GM21381 (cell line): ENCODE data around the gene PLXNB1.
"Not testable (repeated sequence)": the region's sequence is repeated elsewhere in the genome, so short reads cannot be mapped to it uniquely, and the experiment has no call there.

ENCODE experiments used
- ATAC-seq: cut with Tn5 transposase; IDR thresholded peaks from one replicate; pipeline ENCODE4 v1.9.1; 2021; ENCODE audit warnings: mild to moderate bottlenecking, moderate library complexity; ENCODE audit not compliant: unreplicated experiment

Gene PLXNB1

GRCh38 chr3:48464713-48465221, 34.9 kb upstream of the PLXNB1 start:
- ATAC-seq: no peak

- no peak for ATAC-seq
Measured at GRCh38 chr3:48463703-48464102, 33.8 kb upstream of the PLXNB1 start.

DNA sequence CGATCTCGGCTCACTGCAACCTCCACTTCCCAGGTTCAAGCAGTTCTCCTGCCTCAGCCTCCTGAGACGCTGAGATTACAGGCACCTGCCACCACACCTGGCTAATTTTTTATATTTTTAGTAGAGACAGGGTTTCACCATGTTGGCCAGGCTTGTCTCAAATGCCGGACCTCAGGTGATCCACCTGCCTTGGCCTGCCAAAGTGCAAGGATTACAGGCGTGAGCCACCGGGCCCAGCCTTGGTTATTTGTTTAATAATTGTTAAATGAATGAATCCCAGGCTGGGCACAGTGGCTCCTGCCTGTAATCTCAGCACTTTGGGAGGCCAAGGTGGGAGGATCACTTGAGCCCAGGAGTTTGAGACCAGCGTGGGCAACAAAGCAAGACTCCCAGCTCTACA, 31.9 kb upstream of the PLXNB1 start:
- not testable (repeated sequence) for ATAC-seq

DNA sequence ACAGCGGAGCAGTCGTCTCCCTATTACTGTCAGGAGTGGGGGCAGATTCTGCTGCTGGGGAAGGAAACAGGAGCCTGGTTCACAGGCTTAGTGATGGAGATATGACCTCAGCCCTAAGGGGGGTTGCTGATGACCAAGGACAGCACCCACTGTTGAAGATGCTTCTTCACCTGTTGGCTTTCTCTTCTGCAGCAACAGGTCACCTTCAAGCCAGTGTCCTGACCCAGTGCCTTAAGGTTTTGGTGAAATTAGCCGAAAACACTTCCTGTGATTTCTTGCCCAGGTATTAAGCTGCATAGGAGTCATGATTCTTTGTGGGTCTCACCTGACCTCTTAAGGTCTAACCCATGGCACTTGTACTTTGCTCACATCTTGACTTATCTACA, 30.6 kb upstream of the PLXNB1 start:
- ATAC-seq: no peak

- no peak for ATAC-seq
Measured at GRCh38 chr3:48459773-48460516, 30.1 kb upstream of the PLXNB1 start.

- no peak for ATAC-seq
Measured at GRCh38 chr3:48459331-48459730, 29.4 kb upstream of the PLXNB1 start.

GRCh38 chr3:48456456-48456855, 26.6 kb upstream of the PLXNB1 start:
- ATAC-seq: no peak

GRCh38 chr3:48451270-48451669, 21.4 kb upstream of the PLXNB1 start:
- no peak for ATAC-seq

DNA sequence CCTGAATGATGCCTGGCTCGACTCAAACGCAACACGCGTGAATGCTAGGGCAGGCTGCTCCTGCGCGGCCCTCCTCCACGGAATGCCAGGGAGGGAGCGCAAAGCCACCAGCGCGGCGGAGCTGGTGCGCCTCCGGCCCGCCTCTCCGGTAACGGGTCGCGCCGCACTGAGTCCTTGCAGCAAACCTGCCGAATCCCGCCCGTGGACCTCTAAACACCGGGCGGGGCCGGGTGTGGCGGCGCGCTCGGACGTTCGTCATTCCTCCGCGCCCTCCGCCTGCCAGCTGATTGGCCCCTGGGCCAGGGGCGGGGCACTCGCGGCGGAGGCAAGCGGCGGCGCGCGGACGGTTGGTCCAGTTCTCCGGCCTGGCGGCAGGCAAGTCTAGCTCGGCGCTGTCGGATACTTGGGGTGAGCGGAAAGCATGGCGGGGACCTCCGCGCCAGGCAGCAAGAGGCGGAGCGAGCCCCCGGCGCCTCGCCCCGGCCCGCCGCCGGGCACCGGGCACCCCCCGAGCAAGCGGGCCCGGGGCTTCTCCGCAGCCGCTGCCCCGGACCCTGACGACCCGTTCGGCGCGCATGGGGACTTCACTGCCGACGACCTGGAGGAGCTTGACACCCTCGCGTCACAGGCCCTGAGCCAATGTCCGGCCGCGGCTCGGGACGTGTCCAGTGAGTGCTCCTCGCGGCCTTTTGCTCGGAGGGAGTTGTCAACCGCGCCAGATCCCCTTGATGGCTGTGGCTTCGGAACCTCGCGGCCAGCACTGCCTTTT, 16.7 kb upstream of the PLXNB1 start, which contains the start of gene ATRIP:
ATRIP (plus strand) TSS at position 313 of the 769 bp plus-strand sequence; CDS start at position 422, 109 bp downstream.
- ATAC-seq: peak; percentile 84

DNA sequence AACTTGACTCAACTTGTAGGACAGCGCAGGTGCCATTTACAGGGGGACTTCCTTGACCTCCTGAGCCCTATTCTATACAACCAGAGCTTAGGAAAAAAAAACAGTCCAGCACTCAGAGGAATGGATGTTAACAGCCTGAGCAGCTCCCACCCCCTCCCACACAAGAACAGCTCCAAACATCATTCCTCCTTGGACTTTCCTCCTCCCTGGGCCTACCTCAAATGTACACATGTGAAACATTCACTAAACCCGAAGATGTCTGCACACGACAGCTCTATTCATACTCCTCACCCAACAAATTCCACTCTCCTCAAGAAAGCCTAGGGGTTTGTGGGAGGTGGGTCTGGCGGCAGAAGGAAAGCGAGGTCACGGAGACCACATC, 16.1 kb upstream of the PLXNB1 start:
- no peak for ATAC-seq

DNA sequence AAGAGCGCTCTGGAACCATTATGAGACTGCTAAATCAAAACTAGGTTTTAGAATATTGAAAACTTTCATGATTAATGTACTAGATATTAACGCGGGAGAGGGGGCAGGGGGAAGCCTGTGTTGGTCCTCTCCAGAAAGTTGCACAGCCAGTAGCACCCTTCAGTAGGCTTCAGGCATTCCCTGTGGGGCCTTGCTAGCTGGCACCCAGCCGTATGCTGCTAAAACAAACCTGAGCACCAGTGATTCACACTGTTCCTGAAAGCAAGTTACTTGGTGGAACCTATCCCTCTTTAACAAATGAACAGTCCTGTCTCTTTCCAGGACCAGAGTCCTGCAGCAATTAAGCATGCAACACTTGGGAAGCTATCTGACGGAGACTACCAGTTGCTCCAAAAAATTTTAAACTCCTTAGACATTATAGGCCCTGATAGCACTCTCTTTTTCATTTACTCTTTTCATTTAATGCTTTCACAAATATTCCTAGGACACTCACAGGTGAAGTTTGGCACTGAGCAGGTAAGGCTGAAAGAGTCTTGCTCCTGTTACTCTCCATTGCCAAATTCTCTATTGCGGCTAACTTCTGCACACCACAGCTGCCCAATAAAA, 15.5 kb upstream of the PLXNB1 start:
- no peak for ATAC-seq

- ATAC-seq: no peak
Measured at GRCh38 chr3:48441940-48442339, 12.1 kb upstream of the PLXNB1 start.

DNA sequence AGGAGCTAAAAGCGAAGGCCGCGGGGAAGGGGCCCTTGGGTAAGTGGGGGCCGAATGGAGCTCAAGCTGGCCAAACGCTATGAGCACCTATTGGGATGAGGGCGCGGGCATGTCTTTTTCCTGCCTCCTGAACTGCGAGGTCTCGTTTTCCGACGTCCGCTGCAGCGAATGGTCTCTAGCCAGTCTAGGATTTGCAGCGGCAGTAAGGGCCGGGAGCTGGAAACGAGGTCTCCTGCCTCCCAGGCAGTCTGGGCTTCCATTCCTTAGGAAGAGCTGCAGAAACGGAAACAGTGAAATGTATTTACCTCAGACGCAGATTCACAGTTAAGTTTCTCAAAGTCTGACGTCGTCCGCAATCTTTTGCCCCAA, 10.7 kb upstream of the PLXNB1 start:
- no peak for ATAC-seq

GRCh38 chr3:48439820-48440589, 10.1 kb upstream of the PLXNB1 start, which contains the start of the genes CCDC51 and TMA7:
Gene CCDC51 (minus strand): TSS chr3:48440119. CDS start chr3:48435128, 4,991 bp downstream.
Gene TMA7 (plus strand): TSS chr3:48440257. CDS start chr3:48440297, 40 bp downstream.
- peak; percentile 93 for ATAC-seq

- no peak for ATAC-seq
Measured at GRCh38 chr3:48437812-48438211, 7.9 kb upstream of the PLXNB1 start.

DNA sequence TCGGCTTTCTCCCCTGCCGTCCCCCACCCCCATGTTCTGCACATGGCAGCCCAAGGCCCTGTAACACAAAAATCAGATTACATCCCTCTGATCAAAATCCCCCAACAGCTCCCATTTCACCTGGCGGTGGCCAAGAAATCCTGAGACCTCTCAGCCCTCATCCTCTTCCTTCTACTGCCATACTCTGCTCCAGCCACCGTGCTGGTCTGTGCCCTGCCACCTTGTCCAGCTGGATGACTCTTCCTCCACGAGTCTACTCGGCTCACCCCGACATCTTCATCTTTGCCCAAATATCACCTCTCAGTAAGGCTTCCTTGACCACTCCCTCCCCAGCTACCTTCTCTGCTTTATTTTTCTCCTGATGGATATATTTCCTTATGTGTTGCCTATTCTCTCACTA, 7.0 kb upstream of the PLXNB1 start:
- ATAC-seq: no peak

DNA sequence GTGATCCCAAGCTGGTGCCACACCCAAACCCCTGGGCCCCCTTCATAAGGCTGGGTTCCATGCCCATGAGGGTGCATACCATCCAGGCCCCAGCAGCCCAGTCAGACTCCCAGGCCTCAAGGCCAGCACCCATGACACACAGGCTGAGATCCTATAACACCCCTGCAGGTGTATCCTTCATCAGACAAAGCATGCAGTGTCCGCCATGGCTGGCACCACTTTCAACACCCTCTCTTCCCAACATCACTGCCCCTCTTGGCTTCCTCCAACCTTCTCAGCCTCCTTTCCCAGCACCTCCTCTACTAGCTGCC, 6.5 kb upstream of the PLXNB1 start:
- ATAC-seq: no peak

DNA sequence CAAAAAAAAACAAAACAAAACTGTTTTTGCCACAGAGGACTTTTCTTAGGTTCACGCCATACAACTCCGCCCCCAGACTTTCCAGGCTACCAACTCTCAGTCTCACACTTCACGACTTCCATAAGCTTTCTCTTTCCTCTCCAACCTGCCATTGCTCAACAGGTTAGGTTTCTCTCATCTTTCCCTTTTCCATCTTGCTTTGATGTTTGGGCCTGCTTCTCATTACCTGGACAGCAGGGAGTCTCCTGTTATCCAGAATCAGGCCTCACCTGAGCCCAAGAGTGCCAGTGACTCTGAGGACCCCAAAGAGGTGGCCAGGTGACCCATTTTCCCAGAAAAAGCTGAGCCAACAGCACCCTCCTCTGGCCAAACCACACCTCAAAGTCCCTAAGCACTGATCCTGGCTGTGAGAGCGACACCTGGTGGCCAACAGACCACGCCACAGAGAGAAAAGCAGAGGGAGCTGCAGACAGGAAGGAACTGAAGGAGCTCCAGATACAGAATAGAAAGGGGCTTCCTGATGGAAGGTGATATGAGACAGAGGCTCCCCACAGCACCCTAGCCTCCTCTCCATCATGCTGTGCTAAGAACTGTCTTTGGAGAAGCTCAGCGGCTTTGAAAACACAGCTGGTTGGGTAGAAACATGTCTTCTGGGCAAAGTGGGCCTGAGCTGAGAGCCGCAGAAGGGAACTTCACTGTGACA, 6.0 kb upstream of the PLXNB1 start:
- no peak for ATAC-seq

DNA sequence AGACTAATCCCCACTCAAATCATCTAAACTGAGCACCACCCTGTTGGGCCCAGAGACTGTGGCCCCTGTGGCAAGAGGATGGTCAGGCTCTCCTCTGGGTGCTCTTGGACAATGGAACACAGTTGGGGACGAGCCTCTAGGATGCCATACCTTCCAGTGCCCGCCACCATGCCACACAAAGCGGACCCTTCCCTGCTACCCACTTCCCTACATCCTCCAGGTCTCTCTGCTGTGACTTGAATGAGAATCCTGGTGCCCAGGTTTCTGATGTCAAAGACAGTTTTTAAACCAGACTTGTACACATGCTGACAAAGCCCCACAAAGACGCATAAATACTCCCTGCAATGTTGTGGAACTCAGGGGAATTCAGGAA, 5.3 kb upstream of the PLXNB1 start:
- ATAC-seq: no peak

- no peak for ATAC-seq
Measured at GRCh38 chr3:48434591-48435222, 4.8 kb upstream of the PLXNB1 start.
